Stimulated activated CD4-positive, alpha-beta T cell treated with anti-CD3 and anti-CD28 coated beads, Interleukin-12 subunit alpha, Interleukin-12 subunit beta, amount 100 ng/mL, for 24 hours (primary cell): ENCODE measurements around the gene NAPA.
A peak's percentile ranks its signal among the peaks of the same experiment; 100 is the strongest.

Experiments
- DNase-seq, 2 experiments: peaks; one replicate each; pipeline ENCODE4 v3.0.0-alpha.2; 2020; ENCODE audit warnings: low read depth in 2 of 2

The NAPA gene

DNA sequence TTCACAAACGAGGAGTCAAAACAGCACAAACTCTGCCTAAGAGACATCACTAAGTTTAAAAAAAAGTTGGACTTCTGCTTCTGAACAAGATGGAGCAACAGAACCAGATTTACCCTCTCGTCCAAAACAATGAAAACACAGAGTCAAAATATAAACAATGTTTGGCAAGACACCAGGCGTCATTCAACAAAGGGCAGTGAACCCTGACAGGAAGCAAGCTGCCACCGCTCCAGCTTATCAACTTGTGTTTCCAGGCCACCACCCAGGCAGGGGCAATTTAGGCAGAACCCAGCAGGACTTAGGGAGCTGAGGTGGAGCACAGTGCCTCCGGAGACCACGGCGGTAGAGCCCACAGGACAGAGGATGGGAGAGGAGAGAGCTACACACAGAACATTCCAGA, 8.6 kb upstream of the NAPA start:
- no peak for DNase-seq

DNA sequence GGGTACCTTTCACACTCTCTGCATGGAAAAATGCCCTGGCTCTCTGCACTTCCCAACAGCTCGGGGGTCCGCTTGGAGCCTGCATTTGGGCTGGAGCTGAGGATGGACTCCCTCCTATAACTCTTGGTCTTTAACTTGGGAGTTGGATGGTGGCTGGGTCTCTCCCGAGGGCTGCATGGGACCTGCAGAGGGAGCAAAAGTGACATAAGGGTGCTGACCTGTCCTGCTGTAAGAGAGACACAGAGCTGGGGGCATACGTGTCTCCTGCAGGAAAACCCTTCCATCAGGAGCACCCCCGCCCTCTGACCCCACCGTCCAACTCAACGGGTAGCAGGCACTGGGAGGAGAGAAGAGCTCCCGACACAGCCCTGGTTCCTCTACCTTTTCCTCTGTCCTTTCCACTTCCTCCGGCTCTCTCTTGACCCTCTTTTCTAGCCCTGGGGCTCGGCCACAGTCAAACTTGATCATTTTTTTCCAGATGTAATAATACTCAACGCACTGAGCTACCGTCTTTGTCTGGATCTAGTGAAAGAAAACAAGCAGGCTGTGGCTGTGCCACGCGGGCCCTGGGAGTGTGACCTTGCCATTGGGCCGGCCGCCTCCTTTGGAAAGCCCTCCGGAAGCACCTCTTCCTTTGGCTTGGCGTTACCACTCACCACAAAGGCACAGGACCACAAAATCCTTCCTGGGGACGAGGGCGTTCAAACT, 6.8 kb upstream of the NAPA start:
- DNase-seq: no peak

DNA sequence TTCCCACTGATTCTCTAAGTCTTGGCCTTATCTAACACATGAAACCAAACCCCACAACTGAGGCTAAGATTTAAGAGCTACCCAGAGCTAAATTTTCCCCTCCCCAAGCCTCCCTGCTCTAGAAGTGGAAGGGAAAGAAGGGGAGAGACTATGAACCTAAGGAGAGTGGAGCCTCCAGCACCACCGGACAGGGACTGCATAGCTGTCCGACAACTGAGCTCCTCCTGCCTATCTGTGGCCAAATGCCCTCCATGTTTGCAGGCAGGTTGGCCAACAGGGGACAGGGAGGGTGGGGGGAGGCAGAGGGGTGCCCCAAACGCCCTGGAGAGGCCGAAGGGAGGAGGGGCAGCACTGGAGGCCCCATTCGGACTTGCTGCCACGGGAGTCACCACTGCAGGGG, 6.0 kb upstream of the NAPA start:
- DNase-seq: no peak

DNA sequence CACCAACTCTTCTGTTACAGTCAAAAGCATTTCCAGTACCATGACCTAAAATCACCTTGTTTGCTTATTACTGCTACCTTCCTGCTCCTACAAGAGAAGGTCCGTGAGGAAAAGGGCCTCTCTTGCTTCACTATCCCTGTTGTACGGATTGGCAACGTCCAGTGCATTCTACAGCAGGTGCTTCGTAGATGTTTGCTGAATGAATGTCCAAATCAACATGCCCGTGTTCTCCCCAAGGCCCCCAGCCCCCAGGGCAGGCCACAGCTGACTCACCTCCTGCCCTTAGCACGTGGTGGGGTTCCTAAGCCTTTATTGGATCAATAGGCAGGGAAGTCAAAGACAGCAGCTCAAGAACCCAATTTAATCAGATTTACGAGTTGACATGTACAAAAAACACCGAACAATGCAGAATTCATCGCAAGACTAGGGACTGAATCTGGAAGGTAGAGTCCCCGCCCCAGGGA, 5.5 kb upstream of the NAPA start:
- DNase-seq: no peak

DNA sequence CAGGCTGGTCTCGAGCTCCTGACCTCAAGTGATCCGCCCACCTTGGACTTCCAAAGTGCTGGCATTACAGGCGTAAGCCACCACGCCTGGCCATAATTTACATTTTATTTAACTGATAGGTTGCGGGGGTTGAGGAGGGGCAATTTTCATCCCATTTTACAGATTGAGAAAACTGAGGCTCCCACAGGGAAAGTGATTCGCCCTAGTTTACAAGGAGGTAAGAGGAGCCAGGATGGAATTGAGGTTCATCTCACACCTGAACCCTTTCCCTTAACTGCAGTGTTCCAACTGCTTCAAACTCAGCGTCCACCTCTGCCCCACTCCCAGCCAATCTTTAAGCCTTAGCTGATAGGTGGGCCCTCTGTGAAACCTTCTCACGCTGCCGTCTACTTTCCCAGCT, 4.0 kb upstream of the NAPA start:
- DNase-seq: no peak

DNA sequence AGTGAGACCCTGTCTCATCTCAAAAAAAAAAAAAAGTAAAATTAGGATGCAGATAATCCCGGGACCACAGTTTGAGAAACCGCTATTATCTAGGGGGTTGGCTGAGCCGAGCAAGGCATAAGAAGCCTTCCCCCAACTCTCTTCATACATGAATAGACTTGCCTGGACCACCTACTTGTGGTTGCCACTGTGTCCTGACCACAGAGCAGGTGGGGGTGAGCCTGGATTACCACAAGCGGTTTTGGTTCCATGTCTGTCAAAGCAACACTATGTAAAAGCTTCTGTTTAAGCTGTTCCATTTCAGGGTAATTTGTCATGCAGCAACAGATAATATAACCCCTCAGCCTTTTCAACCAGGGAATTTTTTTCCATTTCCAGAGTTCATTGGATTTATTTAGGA, 3.3 kb upstream of the NAPA start:
- peak; percentile 26 to 31 for DNase-seq

DNA sequence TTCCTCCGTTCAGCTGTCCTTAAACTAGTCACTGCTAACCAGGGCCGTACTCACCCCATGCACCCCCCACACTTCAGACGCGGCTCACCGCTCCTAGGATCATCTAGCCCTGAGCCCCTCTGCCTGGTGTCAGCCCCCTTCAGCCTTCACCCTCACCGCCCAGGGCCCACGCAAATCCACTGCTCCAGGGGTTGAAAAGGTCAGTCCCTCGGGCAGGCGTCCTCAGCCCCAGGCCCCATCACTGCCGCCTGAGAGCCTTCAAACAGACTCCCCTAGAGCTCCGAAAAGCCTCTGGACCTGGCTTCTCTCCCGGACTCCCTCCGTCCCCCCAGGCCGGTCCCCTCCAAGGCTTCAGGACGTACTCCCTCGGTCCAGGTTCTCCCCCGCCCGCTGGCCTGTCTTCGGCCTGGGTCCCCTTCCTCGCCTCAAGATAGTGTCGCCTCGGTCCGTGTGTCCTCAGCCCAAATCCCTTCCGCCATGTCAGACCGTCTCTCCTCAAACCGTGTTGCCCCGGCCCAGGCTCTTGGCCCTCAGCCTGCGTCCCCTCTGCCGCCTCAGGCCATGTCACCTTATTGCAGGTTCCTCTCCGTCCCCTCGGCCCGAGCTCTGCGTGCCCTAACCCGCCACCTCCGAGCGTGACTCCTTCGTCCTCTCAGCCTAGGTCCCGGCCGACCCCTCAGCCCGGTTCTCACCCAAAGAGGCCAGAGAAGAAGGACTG, 553 bp downstream of the NAPA start:
- DNase-seq: no peak

DNA sequence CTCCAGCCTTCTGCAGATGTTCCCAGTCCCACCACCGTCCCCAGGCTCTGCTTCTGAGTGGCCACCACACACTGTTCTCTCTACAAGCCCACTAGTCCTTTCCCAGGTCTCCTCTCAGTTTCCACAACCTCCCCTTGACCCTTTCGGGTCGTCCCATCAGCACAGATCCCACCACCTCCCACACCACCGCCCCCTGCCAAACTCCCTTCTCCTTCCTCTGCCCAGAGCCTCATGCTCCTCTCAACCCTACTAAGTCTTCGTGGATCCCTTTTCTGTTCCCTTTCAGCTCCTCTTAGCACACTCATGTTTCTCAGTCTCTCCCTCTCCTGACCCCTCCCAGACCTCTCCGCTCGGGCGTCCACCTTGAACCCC, 1.9 kb downstream of the NAPA start:
- no peak for DNase-seq

DNA sequence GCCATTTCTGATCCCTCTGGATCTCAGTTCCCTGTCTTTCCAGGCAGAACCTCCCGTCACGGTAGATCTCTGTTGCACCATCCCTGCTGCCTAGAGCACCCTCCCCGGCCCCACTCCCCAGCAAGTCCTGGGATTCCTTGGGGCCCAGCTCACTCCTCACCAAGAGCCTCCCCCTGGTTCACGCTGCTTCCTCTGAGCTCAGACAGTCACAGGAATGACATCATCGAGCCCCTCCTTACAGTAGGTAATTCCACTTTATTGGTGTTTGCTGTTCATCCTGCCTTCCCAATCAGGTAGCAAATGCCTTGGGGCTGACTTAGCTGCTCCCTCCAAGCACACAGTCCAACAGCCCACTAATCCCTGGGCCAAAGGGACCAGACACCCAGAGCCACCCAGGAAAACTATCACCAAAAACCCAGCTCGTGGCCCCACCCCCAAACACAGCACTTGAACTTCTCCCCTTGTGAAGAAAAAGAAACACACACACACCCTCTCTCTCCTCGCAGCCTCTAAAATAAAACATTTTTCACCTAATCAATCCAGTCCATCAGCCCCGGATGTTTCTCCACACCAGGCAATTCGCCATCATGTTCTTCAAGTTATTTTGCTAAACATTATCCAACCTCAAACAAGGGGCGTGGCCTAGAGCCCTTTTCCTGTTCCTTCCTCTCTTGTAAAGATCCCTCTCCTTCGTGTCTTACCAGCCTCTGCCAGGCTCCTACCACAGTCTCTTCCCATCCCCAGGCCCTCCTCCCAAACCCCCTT, 2.5 kb downstream of the NAPA start:
- DNase-seq: no peak

DNA sequence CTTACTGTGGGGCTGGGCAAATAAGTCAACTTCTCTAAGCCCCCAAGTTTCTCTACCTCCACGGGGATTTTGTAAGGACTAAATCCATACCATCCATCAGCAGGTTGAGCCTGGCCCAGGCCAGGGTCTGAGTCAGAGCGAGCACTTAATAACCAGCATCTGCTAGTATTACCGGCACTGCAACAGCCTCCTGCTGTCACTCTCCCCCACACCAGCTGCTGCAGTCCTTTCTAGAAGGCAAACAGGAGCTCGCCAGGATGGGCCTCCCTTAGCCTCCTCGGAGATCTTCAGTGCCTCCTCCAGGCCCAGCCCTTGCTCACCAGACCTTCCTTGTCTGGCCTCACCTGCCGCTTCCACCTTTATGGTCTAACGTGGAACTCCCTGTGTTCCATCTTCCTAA, 3.2 kb downstream of the NAPA start:
- DNase-seq: no peak

DNA sequence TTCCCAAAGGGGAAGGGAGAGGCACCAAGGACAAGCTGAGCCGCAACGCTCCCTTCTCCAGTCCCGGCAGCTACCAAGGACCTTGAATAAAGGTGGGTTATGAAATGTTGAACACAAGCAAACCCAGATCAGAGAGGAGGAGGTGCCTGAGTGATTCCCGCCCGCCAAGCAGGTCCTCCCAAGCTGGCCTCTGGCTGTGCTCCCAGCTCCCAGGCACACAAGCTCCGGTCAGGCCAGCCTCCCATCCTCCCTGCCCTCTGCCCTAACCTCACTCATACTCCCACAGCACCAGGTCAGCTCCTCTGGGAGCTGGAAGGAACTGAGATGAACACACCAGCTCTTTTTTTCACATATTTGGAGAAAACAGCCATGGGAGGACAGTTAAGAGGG, 3.7 kb downstream of the NAPA start:
- no peak for DNase-seq

DNA sequence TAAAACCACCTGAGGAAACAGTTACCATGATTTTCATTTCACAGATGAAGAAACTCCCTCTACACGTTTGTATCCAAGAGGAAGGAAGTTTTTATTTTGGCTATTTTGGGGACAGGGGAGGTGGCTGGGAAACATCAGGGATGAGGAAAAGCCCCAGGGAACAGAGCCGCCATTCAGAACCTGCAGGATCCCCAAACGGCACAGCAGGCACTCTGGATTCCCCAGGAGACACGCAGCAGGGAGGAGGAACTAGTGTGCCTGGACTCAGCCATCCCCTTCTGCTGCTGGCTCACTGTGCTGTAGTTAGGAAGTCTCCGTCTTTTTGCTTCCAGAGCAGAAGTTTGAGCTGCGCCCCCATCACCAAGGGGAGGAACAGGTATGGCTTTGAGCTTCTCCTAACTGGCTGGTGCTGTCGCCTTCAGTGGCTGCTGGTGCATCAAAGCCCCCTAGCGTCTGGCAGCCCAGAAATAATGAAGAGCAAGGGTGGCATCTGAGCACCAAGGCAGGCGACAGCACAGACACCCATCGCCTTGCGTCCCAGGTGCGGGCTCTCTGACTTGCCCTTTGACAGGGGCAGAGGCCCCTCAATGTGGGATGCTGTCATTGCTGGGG, 4.2 kb downstream of the NAPA start:
- DNase-seq: no peak

DNA sequence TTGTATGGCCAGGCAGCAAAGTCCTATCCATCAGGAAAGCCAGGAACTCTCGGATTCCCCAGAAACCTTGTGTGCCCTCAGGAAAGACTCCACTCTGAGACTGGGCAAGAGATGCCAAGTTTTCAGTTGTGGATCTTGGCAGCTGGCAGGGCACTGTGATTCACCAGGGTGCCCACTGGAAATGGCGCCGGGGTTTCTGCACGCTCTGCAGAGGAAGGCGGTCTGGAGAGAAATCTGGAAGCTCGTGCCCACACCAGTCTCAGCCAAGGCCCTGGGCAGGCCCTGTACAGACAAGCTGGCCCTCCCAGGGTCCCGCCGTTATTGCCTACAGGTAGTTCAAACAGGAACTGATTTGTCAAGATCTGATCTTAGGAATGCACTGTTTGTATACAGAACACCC, 4.9 kb downstream of the NAPA start:
- no peak for DNase-seq

DNA sequence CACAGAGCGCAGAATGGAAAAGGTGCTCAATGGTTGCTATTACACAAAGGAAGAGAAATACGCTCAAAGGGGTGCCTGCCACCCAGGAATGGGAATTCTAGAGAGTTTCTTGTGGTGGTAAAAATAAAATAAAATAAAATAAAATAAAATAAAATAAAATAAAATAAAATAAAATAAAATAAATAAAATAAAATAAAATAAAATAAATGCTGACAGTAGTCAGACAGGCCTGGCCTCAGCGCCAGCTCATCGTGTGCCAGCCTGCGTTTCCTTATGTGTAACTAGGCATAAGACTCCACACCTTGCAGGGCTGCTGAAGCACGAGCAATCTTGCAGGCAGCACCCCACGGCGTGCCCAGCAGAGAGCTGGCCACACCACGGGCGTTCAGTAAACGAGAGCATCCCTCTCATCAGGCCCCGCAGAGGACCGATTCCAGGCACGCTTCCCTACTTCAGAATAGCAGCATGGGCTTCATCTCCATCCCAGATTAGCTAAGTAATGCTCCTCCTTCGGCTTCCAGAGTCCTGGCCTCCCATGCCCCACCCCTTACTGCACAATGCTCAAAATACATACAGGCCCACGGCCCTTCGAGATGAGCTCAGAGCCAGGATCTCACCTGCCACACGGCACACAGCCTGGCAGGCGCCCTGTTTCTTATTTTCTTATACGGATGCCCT, 5.6 kb downstream of the NAPA start:
- no peak for DNase-seq

DNA sequence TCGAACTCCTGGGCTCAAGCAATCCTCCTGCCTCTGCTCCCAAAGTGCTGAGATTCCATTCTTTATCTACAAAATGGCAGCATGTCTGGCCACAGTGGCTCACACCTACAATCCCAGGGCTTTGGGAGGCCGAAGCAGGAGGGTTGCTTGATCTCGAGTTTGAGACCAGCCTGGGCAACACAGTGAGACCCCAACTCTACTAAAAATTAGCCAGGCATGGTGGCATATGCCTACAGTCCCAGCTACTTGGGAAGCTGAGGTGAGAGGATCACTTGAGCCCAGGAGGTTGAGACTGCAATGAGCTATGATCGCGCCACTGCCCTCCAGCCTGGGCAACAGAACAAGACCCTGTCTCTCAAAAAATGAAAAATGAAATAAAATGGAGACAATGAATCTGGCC, 6.1 kb downstream of the NAPA start:
- no peak for DNase-seq

DNA sequence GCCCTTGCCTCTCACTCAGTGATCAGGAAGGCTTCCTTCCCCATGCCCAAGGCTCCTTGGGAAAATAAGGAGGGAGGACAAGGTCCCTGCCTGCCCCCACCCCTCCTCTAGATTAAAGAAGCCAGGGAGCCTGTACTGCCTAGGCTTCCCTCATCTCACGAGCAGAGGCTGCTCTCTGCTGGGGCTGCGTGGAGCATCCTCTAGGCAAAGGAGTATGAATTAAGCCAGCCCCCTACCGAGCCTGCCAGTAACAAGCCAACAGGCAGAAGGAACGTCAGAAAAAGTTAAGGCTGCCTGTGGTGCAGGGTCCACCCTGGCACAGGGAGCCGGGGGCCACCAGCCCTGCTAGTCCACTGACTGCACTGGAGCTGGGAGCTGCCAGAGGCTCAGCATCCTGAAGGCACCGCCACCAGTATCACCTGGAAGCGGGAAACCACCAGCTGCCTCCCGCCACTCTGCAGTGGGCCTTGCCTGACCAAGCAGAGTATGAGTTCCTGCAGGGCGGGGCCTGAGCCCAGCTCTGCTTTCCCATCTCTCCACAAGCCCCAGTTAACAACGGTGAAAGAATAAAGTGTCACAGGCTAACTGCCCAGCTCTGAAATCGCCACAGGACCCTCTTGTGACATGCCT, 6.8 kb downstream of the NAPA start:
- DNase-seq: no peak

DNA sequence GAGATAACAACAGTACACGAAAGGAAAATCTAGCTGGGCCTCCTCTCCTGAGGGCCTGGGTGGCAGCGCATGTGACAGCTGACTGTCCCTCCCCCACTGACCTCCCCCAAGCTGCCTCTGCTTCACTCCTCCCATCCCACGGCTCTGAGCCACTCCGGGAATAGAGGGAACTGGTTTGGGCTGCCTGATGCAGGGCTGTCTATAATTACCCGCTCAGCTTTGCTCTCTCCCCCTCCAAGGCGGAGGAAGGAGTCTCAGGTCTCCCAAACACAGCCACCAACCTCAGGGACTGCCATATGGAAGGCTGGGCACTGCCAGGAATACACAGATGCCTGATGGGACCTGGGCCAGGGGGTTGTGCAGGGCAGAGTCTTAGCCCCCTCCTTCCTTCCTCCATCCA, 7.9 kb downstream of the NAPA start:
- DNase-seq: no peak

DNA sequence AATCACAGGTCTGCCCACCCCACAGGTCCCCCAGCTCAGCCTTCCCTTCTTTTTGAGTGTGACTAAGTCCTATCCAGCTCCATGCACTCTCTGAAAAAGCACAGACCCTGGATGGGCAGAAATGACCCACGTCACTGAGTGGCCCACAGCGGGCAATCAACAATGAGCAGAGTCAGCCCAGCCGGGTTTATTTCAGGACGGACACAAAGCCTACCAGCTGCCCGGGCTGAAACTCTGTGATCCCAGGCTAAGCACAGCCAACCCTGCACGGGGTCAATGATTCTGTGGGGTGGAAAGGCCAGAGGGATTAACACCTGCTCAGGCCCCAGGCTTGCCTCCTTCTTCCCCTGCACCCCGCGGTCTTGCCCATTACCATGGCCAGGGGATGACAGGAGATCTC, 8.4 kb downstream of the NAPA start:
- no peak for DNase-seq

DNA sequence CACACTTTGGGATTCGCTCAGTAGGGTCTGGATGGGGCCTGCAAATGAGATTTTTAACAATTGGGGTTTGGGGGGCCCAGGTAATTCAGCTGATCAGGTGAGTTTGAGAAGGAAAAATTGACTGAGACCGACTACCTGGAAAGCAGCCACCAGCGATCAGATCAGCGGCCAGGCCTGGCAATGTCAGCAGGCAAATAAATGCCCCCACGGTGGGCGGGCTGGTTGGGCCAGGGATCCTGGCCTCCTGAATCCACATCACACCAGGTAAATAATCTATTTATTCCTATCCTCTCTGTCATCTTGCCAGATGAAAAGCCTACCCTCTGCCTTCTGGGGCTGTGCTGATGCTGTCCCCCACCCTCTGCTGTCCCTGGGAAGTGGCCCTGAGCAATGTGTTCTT, 9.4 kb downstream of the NAPA start:
- DNase-seq: no peak

DNA sequence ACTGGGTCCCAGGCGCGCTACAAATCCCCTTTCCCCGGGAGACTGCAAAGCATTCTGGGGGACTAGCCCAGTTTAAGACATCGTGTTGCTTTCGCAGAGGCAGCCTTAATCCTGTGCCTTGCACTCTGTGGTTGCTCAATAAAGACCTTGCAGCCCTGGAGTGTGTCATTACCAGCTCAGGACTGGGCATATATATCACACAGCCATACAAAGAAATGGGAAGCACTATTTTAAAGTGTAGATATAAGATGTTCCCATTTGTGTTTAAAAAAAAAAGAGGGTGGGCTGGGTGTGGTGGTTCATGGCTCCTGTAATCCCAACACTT, 11.1 kb downstream of the NAPA start:
- DNase-seq: no peak

DNA sequence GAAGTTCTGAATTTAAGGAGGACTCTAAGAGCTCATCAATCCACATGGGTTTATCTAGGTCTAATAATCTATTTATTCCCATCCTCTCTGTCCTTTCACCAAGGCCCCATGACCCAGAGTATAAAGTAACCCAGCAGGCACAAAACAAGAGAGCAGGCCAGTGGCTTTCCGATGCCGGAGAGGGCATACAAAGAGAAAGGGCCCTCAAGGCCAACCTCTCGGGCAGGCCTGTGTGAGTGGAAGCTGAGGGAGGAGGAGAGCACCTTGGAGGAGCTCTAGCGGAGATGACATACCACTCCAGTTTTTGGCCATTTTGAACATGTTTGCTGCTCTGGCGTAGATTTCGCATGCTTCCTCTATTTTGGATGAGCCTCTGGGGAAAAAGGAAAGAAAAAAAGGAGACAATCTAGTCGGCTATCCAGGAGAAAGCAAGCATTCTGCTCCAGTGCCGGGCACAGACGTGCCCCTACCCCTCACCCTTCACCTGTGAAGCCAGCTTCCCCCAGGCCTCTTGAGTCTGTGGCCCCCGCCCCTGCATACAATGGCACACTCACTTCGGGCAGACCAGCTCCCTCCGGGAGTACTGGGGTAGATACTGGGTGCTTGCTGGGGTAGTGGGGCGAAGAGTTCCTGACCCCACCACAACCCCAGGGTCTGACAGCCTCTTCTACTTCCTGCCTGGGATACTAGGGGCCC, 11.6 kb downstream of the NAPA start:
- no peak for DNase-seq
